HG02642 (cell line): Measurements from ENCODE around the gene RPS28.
A peak's percentile ranks its signal among the peaks of the same experiment; 100 is the strongest.
"Not testable (repeated sequence)": the region's sequence is repeated elsewhere in the genome, so short reads cannot be mapped to it uniquely, and the experiment has no call there.

Experiments used
- ATAC-seq: cut with Tn5 transposase; IDR thresholded peaks from one replicate; pipeline ENCODE4 v1.9.1; 2021; ENCODE audit warnings: mild to moderate bottlenecking; ENCODE audit not compliant: unreplicated experiment, poor library complexity

RPS28 gene

GRCh38 chr19:8340341-8341096, 19.2 kb downstream of the RPS28 start:
- ATAC-seq, result no peak

DNA sequence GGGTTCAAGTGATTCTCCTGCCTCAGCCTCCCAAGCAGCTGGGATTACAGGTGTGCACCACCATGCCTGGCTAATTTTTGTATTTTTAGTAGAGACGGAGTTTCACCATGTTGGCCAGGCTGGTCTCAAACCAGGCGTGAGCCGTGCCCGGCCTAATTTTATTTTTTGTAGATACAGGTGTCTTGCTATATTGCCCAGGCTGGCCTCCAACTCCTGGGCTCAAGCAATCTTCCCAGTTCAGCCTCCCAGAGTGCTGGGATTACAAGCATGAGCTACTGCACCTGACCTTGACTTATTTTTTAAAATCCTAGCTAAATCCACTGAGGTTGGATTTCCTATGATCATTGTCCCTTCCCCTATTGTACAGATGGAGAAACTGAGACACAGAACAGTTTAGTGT, 20.2 kb downstream of the RPS28 start:
- ATAC-seq, result not testable (repeated sequence)

DNA sequence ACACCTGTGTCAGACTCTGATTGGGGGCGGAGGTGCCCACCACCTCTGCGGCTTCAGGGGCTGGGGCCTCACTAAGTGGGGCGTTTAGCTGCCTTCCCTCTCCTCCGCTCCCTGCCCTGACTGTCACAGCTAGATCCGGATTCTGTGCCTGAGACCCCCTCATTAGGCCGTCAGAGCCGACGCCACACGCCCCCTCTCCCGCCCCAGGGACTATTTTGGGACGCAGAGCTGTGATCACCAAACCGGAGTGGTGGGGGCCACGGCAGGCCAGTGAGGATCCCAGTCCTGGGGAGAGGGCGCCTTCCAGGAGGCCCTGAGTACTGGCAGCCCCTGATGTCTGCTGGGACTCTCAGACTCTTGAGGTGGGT, 21.0 kb downstream of the RPS28 start:
- ATAC-seq, result no peak

DNA sequence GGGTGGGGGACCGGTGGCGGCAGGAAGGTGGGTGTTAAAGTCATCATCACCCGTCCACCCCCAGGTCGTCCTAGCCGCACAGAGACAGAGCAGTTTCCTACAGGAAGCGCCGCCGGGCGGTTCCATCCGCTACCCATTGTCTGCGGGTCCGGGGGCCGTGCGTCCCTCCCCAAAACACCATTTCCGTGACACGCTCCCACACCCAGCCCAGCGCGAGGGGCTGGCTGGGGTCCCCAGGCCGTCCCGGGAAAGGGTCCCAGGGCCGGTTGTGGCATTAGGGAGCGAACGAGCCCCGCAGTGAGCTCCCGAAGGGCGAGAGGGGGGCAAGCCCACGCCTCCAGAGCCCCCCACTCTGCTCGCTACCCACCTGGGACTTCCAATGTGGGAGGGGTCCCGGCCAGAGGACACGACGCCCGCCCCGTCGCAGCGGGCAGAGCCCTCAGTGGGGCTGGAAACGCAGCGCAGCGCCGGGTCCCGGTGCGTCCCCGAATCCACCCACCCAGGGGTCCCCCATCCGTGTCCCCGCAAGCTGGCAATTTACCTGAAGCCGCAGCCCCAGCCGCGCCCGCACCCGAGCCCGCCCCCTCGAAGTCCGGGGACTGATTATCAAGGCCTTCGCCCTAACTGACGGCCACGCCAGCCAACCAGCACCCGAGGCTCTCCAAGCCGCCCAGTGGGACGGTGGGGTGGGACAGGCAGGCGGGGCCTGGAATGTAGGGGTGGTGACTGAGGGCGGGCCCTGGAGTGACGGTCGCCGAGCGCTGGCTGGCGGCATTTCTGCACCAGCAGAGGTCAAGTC, 21.6 kb downstream of the RPS28 start, which contains the start of gene KANK3:
TSS of gene KANK3 (minus strand) at position 579 of the 799 bp plus-strand sequence. CDS start 5,434 bp downstream, outside the sequence.
- peak; percentile 94 for ATAC-seq

DNA sequence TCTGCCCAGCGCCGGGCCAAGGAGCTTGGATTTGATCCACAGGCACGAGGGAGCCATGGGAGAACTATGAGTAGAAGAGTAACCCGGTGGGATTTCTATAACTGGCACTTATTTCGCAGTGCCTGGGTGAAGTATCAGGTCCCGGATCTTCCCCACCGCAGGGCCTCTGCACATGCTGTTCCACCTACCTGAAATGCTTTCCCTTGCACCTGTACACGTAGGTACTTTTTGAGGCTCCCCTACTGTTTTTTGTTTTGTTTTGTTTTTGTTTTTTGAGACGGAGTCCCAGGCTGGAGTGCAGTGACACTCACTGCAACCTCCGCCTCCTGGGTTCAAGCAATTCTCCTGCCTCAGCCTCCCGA, 22.2 kb downstream of the RPS28 start:
- ATAC-seq, result no peak

DNA sequence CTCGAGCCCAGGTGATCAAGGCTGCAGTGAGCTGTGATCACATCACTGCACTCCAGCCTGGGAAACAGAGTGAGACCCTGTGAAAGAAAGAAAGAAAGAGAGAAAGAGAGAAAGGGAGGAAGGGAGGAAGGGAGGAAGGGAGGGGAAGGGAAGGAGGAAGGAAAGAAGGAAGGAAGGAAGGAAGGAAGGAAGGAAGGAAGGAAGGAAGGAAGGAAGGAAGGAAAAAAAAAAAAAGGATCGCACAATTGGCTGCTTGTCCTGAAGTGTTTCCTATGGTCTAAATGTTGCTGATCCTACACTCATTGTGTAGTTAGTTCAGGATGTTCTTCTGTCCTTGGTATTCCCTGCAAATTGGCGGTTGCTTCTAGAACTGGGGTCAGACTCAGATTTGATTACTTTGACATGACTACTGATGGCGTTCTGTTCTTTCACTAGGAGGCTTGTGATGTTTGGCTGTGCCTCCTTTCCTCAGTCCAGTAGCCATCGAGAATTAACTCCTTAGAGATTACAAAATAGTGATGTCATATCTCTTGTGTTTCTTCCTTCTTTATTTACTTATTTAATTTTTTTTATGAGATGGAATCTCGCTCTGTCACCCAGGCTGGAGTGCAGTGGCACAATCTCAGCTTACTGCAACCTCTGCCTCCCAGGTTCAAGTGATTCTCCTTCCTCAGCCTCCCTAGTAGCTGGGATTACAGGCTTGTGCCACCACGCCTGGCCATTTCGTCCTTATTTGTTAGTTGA, 28.5 kb downstream of the RPS28 start:
- ATAC-seq, result not testable (repeated sequence)

- no peak for ATAC-seq
Measured at GRCh38 chr19:8352134-8352827, 31.0 kb downstream of the RPS28 start.

DNA sequence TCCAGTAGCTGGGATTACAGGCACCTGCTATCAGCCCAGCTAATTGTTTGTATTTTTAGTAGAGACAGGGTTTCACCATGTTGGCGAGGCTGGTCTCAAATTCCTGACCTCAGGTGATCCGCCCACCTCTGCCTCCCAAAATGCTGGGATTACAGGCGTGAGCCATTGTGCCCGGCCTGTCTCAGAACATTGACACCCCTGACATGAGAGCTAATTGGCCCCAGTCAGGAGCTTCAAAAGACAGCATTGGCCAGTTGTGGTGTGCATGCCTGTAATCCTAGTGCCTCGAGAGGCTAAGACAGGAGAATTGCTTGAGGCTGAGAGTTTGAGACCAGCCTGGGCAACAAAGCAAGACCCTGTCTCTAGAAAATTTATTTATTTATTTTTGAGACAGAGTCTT, 31.5 kb downstream of the RPS28 start:
- not testable (repeated sequence) for ATAC-seq

GRCh38 chr19:8355631-8356402, 34.5 kb downstream of the RPS28 start:
- no peak for ATAC-seq

- no peak for ATAC-seq
Measured at GRCh38 chr19:8357007-8357521, 35.8 kb downstream of the RPS28 start.

DNA sequence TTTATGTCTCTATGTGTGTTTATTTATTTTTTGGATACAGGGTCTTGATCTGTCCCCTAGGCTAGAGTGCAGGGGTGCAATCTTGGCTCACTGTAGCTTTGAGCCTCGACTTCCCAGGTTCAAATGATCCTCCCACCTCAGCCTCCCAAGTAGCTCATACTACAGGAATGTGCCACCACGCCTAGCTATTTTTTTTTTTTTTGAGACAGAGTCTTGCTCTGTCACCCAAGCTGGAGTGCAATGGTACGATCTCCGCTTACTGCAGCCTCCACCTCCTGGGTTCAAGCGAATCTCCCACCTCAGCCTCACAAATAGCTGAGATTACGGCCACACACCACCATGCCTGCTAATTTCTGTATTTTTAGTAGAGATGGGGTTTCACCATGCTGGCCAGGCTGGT, 37.7 kb downstream of the RPS28 start:
- ATAC-seq, result no peak

DNA sequence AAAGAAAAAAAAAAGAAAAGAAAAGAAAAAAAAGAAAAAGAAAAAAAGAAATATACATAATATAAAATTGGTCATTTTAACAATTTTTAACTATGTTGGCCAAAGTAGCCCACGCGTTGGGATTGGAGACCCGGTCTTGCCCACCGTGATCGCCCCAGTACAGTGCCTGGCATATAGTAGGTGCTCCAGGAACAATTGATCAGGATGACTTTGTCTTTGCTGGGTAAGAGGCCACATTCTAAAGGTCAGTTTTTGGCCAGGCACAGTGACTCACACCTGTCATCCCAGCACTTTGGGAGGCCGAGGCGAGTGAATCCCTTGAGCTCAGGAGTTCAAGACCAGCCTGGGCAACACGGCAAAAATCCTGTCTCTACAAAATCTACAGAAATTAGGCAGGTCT, 38.9 kb downstream of the RPS28 start:
- ATAC-seq, result no peak

DNA sequence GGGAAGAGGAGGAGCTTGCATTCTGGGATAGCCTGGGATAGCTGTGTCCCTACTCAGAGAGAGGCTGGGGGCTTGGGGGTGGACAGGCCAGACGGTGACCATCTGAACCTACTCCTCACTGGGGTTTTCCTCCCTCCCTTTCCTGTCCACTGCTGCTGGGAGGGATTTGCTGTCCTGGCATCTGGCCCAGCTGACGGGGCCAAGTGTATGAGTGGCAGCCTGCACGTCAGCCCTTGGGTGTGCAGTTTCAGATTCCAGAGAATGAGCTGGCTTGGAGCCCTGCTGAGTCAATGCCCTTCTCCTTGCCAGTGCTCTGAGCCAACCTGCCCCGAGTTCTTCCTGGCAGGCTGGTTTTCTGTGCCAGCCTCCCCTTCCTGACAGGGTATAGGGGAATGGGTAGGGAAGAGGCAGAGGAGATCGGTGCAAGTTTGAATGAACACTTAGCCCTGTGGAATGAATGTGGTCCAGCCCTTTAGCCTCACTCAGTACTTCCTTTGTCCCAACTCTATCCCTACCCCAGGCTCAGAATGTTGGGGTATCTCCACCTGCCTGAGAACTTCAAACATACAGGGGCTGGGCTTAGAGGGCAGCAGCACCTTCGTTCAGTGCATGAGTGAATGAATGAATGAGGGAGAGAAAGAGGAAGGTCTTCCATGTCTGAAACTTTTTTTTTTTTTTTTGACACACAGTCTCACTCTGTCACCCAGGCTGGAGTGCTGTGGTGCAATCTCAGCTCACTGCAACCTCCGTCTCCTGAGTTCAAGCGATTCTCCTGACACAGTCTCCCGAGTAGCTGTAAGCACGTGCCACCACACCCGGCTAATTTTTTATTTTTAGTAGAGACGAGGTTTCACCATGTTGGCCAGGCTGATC, 40.9 kb downstream of the RPS28 start:
- ATAC-seq, result no peak

- no peak for ATAC-seq
Measured at GRCh38 chr19:8363803-8364771, 42.8 kb downstream of the RPS28 start, which contains the start of gene ANGPTL4. TSS of gene ANGPTL4 (plus strand) at chr19:8364155. CDS start at chr19:8364322, 167 bp downstream.

GRCh38 chr19:8366121-8366581, 44.9 kb downstream of the RPS28 start:
- no peak for ATAC-seq

DNA sequence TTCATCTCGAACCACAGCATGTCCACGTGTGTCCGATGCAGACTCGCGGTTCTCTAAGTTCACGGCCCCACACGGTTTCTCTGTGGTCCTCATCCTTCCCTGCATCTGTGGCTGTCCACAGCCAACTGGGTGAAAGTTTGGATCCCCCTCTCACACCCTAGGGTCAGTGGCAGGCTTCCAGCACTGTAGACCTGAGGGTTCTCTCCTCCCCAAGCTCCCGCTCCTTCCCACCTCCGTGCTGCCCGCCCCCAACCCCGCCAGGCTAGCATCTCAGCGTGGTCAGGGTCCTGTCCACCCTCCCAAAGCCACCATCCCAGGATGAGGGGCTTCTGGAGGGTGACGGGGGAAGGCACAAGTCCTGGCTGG, 45.6 kb downstream of the RPS28 start:
- no peak for ATAC-seq

- no peak for ATAC-seq
Measured at GRCh38 chr19:8367327-8368001, 46.2 kb downstream of the RPS28 start.
